T-helper 1 cell (primary cell): ENCODE results near the gene EPHB2.

Experiments used
- DNase-seq, 5 donors: peaks; one replicate each; pipeline ENCODE4 v3.0.0-alpha.2; 2012 to 2020

Gene EPHB2

GRCh38 chr1:22782406-22782805 is 71.8 kb downstream of the EPHB2 start:
- DNase-seq: no peak

GRCh38 chr1:22784317-22784716 is 73.7 kb downstream of the EPHB2 start:
- DNase-seq: no peak

GRCh38 chr1:22784737-22785136 is 74.1 kb downstream of the EPHB2 start:
- DNase-seq: no peak

- no peak for DNase-seq
These were observed 75.5 kb downstream of the EPHB2 start for GRCh38 chr1:22786101-22786500.

GRCh38 chr1:22786719-22787489 is 76.3 kb downstream of the EPHB2 start:
- no peak for DNase-seq

- DNase-seq: no peak
These were observed 77.0 kb downstream of the EPHB2 start for GRCh38 chr1:22787636-22788035.

- no peak for DNase-seq
These were observed 77.6 kb downstream of the EPHB2 start for GRCh38 chr1:22788254-22788661.

- DNase-seq: no peak
These were observed 78.8 kb downstream of the EPHB2 start for GRCh38 chr1:22789356-22789994.

- DNase-seq: no peak
These were observed 79.8 kb downstream of the EPHB2 start for GRCh38 chr1:22790232-22791008.

- no peak for DNase-seq
These were observed 81.2 kb downstream of the EPHB2 start for GRCh38 chr1:22791831-22792347.

- DNase-seq: no peak
These were observed 81.9 kb downstream of the EPHB2 start for GRCh38 chr1:22792396-22793160.

GRCh38 chr1:22793647-22794046 is 83.0 kb downstream of the EPHB2 start:
- no peak for DNase-seq

- no peak for DNase-seq
These were observed 84.2 kb downstream of the EPHB2 start for GRCh38 chr1:22794647-22795365.

- no peak for DNase-seq
These were observed 84.7 kb downstream of the EPHB2 start for GRCh38 chr1:22795366-22795714.

GRCh38 chr1:22796642-22797041 is 86.0 kb downstream of the EPHB2 start:
- no peak for DNase-seq

GRCh38 chr1:22798083-22798482 is 87.4 kb downstream of the EPHB2 start:
- no peak for DNase-seq

- no peak for DNase-seq
These were observed 89.3 kb downstream of the EPHB2 start for GRCh38 chr1:22799971-22800370.

- DNase-seq: no peak
These were observed 90.0 kb downstream of the EPHB2 start for GRCh38 chr1:22800629-22801028.

GRCh38 chr1:22801347-22801746 is 90.7 kb downstream of the EPHB2 start:
- DNase-seq: no peak

- DNase-seq: no peak
These were observed 91.1 kb downstream of the EPHB2 start for GRCh38 chr1:22801761-22802160.

- no peak for DNase-seq
These were observed 93.2 kb downstream of the EPHB2 start for GRCh38 chr1:22803833-22804232.

- DNase-seq: no peak
These were observed 93.8 kb downstream of the EPHB2 start for GRCh38 chr1:22804406-22804805.
